ENCODE data around the gene RAB35. TPM values are rescaled to one million over a fixed set of nuclear protein-coding genes. Genes with fewer than 3 reads are reported as not detected.

The RAB35 gene
- polyA plus RNA-seq, 1 of the 3 experiments (the other 2 are of a cell fraction) = 41.8 TPM

DNA sequence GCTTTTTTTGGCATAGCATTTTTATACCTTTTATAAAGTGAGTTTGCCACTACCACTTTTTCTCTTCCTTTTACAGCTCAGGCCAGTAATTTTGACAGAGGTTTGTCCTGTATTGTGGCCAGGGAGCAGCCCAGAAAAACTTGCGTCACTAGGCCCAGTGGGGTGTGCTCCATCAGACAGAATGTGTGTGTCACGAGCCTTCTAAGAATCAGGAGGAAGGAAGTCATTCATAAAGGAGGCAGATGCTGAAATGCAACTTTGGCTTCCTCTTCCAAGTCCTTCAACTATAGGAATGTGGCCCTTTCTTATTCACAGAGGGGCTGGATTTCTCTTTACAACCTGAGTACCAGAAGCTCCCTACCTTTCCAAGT is 10.1 kb upstream of the RAB35 start:
- no peak overlapping the region for H3K4me2 ChIP-seq
- ChIA-PET POLR2A (interaction anchor here (0.6 to 2.3 kb wide), 2 partner anchors 17 to 75 kb away, joined by 4 to 9 read pairs; partner anchors contain the start of gene RPLP0), CTCF (interaction anchor here (1.0 kb wide), 1 partner anchor 102 kb away, joined by 3 read pairs; no protein-coding TSS in a partner anchor)
- no peak overlapping the region for H3K9ac ChIP-seq
- peak overlapping the region in 1 of 2 experiments; percentile 23; a peak in 2 of 4 replicates for H3K27ac ChIP-seq (ENCODE audit: low read depth in 2 of 2, low read length in 1 of 2)
- H3K27me3 ChIP-seq (ENCODE audit: insufficient read depth) = no peaks in the 10 kb centered on the region
- no peak for DNase-seq
- no peaks in the 10 kb centered on the region for H3K4me1 ChIP-seq (ENCODE audit: control insufficient read depth in 1 of 2, insufficient read depth in 2 of 2, low read depth in 1 of 2, low read length in 1 of 2)
- WGBS (ENCODE audit: low lambda C conversion rate) = 97% methylated on average over 2 of the region's 2 CpGs
- H4K20me1 ChIP-seq (ENCODE audit: insufficient read depth) = no peaks in the 10 kb centered on the region
- H3K9me2 ChIP-seq = no peaks in the 10 kb centered on the region
- peaks cover 19% of the 10 kb centered on the region for H3F3A ChIP-seq (replicated peaks; ENCODE audit: insufficient read depth)
- H3K36me3 ChIP-seq (replicated peaks in 1 of 2; ENCODE audit: control insufficient read depth in 1 of 2, insufficient read depth in 2 of 2, low read length in 1 of 2) = peaks cover 34 to 52% of the 10 kb centered on the region in 2 experiments
- TF ChIP-seq RXRA (IDR thresholded peaks at IDR 0.05; ENCODE audit: borderline replicate concordance, low read depth) (no peak), RFX5 (IDR thresholded peaks at IDR 0.05; ENCODE audit: low read length) (no peak), NFIC (IDR thresholded peaks at IDR 0.05; ENCODE audit: borderline replicate concordance) (no peak), SMC3 (IDR thresholded peaks at IDR 0.05; ENCODE audit: low read depth, low read length) (no peak), MEF2A (IDR thresholded peaks at IDR 0.05; ENCODE audit: borderline replicate concordance, low read depth) (no peak), TCF12 (IDR thresholded peaks at IDR 0.05) (no peak), RAD21 (IDR thresholded peaks at IDR 0.05; ENCODE audit: low read length) (no peak), MXI1 (IDR thresholded peaks at IDR 0.05; ENCODE audit: low read depth, low read length) (no peak), ELF1 (IDR thresholded peaks at IDR 0.05) (no peak), FOXJ3 (CRISPR knock-in tag; IDR thresholded peaks at IDR 0.05) (no peak), TEAD4 (IDR thresholded peaks at IDR 0.05; ENCODE audit: borderline replicate concordance, insufficient read depth) (no peak), NRF1 (IDR thresholded peaks at IDR 0.05; ENCODE audit: low read depth, low read length) (no peak), CHD2 (IDR thresholded peaks at IDR 0.05; ENCODE audit: low read length, partially characterized antibody) (no peak), GATA2 (CRISPR knock-in tag; IDR thresholded peaks at IDR 0.05) (no peak), GABPA (IDR thresholded peaks at IDR 0.05; ENCODE audit: low read depth) (no peak)
- TF ChIP-seq, protein P1, sequence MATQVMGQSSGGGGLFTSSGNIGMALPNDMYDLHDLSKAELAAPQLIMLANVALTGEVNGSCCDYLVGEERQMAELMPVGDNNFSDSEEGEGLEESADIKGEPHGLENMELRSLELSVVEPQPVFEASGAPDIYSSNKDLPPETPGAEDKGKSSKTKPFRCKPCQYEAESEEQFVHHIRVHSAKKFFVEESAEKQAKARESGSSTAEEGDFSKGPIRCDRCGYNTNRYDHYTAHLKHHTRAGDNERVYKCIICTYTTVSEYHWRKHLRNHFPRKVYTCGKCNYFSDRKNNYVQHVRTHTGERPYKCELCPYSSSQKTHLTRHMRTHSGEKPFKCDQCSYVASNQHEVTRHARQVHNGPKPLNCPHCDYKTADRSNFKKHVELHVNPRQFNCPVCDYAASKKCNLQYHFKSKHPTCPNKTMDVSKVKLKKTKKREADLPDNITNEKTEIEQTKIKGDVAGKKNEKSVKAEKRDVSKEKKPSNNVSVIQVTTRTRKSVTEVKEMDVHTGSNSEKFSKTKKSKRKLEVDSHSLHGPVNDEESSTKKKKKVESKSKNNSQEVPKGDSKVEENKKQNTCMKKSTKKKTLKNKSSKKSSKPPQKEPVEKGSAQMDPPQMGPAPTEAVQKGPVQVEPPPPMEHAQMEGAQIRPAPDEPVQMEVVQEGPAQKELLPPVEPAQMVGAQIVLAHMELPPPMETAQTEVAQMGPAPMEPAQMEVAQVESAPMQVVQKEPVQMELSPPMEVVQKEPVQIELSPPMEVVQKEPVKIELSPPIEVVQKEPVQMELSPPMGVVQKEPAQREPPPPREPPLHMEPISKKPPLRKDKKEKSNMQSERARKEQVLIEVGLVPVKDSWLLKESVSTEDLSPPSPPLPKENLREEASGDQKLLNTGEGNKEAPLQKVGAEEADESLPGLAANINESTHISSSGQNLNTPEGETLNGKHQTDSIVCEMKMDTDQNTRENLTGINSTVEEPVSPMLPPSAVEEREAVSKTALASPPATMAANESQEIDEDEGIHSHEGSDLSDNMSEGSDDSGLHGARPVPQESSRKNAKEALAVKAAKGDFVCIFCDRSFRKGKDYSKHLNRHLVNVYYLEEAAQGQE (IDR thresholded peaks at IDR 0.05; ENCODE audit: low read depth, low read length) = no peak
- TF ChIP-seq, protein P2, sequence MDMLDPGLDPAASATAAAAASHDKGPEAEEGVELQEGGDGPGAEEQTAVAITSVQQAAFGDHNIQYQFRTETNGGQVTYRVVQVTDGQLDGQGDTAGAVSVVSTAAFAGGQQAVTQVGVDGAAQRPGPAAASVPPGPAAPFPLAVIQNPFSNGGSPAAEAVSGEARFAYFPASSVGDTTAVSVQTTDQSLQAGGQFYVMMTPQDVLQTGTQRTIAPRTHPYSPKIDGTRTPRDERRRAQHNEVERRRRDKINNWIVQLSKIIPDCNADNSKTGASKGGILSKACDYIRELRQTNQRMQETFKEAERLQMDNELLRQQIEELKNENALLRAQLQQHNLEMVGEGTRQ (IDR thresholded peaks at IDR 0.05; ENCODE audit: borderline replicate concordance, low read depth, low read length) = no peak
- TF ChIP-seq, protein P3, sequence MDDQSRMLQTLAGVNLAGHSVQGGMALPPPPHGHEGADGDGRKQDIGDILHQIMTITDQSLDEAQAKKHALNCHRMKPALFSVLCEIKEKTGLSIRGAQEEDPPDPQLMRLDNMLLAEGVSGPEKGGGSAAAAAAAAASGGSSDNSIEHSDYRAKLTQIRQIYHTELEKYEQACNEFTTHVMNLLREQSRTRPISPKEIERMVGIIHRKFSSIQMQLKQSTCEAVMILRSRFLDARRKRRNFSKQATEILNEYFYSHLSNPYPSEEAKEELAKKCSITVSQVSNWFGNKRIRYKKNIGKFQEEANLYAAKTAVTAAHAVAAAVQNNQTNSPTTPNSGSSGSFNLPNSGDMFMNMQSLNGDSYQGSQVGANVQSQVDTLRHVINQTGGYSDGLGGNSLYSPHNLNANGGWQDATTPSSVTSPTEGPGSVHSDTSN (IDR thresholded peaks at IDR 0.05) = no peak
- H2AFZ ChIP-seq (ENCODE audit: low read depth) = no peak overlapping the region
- no peaks in the 10 kb centered on the region for H3K9me3 ChIP-seq
- H3K4me3 ChIP-seq (ENCODE audit: low read depth in 2 of 2, low read length in 1 of 2) = no peak overlapping the region
- no peaks in the 10 kb centered on the region for H3K79me2 ChIP-seq (ENCODE audit: insufficient read depth)

Data from SK-N-SH (cell line).